ENCODE data around the gene EFCAB8.

EFCAB8 gene

DNA sequence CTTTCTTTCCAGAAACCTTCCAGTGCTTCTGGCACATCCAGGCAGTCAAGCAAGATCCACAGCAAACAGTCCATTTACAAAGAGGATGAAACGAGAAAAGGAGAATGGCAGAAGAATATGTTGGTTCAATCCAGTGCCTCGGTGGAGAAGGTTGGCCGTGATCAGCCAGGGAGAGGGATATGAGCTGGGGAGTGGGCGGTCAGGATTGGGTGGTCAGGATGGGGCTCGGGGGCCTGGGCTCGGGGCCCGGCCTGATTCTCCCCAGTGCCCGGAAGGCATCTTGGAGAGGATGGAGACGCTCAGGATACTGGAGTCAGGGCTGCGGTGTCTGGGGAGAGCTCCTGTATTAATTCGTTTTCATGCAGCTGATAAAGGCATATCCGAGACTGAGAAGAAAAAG, 61.3 kb downstream of the EFCAB8 start:
- no peak for TF ChIP-seq CTCF (IDR thresholded peaks at IDR 0.05; ENCODE audit: insufficient read depth, low read length, missing control alignments)
- POLR2A ChIA-PET: no interaction called here
- CTCF ChIA-PET: interaction anchor here (2.5 kb wide), 1 partner anchor 16 kb away, joined by 7 read pairs; no protein-coding TSS in a partner anchor

DNA sequence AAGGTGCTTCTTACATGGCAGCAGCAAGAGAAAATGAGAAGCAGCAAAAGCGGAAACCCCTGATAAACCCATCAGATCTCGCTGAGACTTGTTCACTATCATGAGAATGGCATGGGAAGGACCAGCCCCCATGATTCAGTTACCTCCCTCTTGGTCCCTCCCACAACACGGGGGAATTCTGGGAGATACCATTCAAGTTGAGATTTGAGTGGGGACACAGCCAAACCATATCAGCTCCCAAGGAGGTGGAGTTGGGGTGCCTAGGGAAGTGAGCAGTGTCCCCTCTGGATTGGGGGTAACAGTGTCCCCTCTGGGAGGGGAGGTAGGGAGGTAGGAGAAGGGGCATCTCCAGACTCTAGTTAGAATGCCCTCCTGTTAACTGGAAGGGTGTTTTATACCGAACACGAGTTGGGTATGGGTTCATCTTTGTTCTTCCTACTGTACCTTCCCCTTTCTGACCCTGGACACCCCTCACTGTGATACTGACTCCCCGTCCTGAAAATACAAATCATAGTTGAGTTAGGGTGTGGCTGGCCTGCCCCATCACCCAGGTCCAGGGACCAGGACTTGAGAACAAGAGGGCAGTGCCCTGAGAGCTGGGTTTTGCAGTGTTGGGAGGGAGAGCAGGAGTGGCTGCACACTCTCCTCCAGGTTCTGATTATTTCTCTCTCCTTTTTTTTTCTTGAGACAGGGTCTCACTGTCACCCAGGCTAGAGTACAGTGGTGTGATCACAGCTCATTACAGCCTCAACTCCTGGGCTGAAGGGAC, 62.0 kb downstream of the EFCAB8 start:
- POLR2A ChIA-PET: no interaction called here
- no peak overlapping the region for H3K4me3 ChIP-seq (ENCODE audit: low read depth, low read length)
- DNase-seq (ENCODE audit: low read depth, low spot score): no peak
- no peak for TF ChIP-seq CTCF (IDR thresholded peaks at IDR 0.05; ENCODE audit: insufficient read depth, low read length, missing control alignments)
- CTCF ChIA-PET: interaction anchor here (2.5 kb wide), 1 partner anchor 17 kb away, joined by 7 read pairs; no protein-coding TSS in a partner anchor

More for the DNA sequence above, 61.3 kb downstream of the EFCAB8 start:
- no peak for DNase-seq (ENCODE audit: low read depth, low spot score)
- no peak overlapping the region for H3K4me3 ChIP-seq (ENCODE audit: low read depth, low read length)

DNA sequence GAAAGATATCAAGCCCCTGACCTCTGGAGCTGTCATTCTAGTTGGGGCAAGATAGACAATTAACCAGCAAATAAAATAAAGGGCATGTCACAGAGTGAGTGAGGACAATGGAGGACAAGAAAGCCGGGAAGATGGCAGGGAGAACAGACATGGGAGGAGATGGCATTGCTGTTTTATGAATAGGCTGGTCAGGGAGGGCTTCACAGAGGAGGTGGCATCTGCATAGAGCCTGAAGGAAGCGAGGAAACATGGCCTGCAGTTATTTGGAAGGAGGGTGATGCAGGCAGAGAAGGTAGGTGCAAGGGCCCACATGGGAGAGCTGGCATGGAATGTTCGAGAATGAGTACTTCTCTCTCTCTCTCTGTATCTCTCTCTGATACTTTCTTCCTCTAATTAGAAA, 63.7 kb downstream of the EFCAB8 start:
- no peak for DNase-seq (ENCODE audit: low read depth, low spot score)
- ChIA-PET CTCF (interaction anchor here (1.5 to 2.5 kb wide), 3 partner anchors 18 to 24 kb away, joined by 4 to 7 read pairs (median 4); no protein-coding TSS in a partner anchor), POLR2A (interaction anchor here (0.6 kb wide), 1 partner anchor 27 kb away, joined by 3 read pairs; no protein-coding TSS in a partner anchor)
- no peak for TF ChIP-seq CTCF (IDR thresholded peaks at IDR 0.05; ENCODE audit: insufficient read depth, low read length, missing control alignments)
- no peak overlapping the region for H3K4me3 ChIP-seq (ENCODE audit: low read depth, low read length)

- ChIA-PET CTCF (no interaction called here), POLR2A (no interaction called here)
- TF ChIP-seq CTCF (IDR thresholded peaks at IDR 0.05; ENCODE audit: insufficient read depth, low read length, missing control alignments): no peak
- H3K4me3 ChIP-seq (ENCODE audit: low read depth, low read length): no peak overlapping the region
- DNase-seq (ENCODE audit: low read depth, low spot score): no peak
Observed at GRCh38 chr20:32924781-32925180, 66.1 kb downstream of the EFCAB8 start.

- no peak overlapping the region for H3K4me3 ChIP-seq (ENCODE audit: low read depth, low read length)
- CTCF ChIA-PET: interaction anchor here (1.2 kb wide), 1 partner anchor 20 kb away, joined by 4 read pairs; no protein-coding TSS in a partner anchor
- TF ChIP-seq CTCF (IDR thresholded peaks at IDR 0.05; ENCODE audit: insufficient read depth, low read length, missing control alignments): no peak
- POLR2A ChIA-PET: no interaction called here
- DNase-seq (ENCODE audit: low read depth, low spot score): no peak
Observed at GRCh38 chr20:32925481-32926196, 66.9 kb downstream of the EFCAB8 start.

DNA sequence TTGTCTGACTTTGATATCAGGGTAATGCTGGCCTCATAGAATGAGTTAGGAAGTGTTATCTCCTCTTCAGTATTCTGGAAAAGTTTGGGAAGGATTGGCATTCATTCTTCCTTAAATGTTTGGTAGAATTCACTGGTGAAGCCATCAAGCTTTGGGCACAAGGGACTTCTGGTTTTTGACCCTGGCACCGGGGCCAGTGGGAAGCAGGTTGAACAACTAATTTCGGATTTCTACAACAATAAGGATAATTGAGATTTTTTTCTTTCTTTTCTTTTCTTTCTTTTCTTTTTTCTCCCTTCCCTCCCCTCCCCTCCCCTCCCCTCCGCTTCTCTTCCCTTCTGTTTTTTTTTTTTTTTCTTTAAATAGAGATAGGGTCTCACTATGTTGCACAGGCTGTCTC, 70.4 kb downstream of the EFCAB8 start:
- POLR2A ChIA-PET: no interaction called here
- no peak overlapping the region for H3K4me3 ChIP-seq (ENCODE audit: low read depth, low read length)
- no peak for DNase-seq (ENCODE audit: low read depth, low spot score)
- CTCF ChIA-PET: no interaction called here
- TF ChIP-seq CTCF (IDR thresholded peaks at IDR 0.05; ENCODE audit: insufficient read depth, low read length, missing control alignments): no peak
